Measurements from ENCODE around the gene ERH.

Gene ERH

GRCh38 chr14:69387311-69387710, 10.8 kb downstream of the ERH start:
- TF ChIP-seq CTCF (IDR thresholded peaks at IDR 0.05), result no peak

- TF ChIP-seq CTCF (IDR thresholded peaks at IDR 0.05), result no peak
Measured at GRCh38 chr14:69378274-69378673, 19.8 kb downstream of the ERH start.

- no peak for TF ChIP-seq CTCF (IDR thresholded peaks at IDR 0.05)
Measured at GRCh38 chr14:69376439-69376838, 21.7 kb downstream of the ERH start.

- TF ChIP-seq CTCF (IDR thresholded peaks at IDR 0.05), result no peak
Measured at GRCh38 chr14:69375722-69376121, 22.4 kb downstream of the ERH start.

- no peak for TF ChIP-seq CTCF (IDR thresholded peaks at IDR 0.05)
Measured at GRCh38 chr14:69375182-69375581, 22.9 kb downstream of the ERH start.

- TF ChIP-seq CTCF (IDR thresholded peaks at IDR 0.05), result no peak
Measured at GRCh38 chr14:69374235-69374634, 23.9 kb downstream of the ERH start.

GRCh38 chr14:69373104-69373503, 25.0 kb downstream of the ERH start:
- TF ChIP-seq CTCF (IDR thresholded peaks at IDR 0.05), result no peak

- TF ChIP-seq CTCF (IDR thresholded peaks at IDR 0.05), result no peak
Measured at GRCh38 chr14:69372146-69372545, 26.0 kb downstream of the ERH start.
